Mucosa of rectum (tissue), 2 donors: ENCODE data around the gene TMEM175.
A peak's percentile ranks its signal among the peaks of the same experiment; 100 is the strongest.
"Not testable (repeated sequence)": the region's sequence is repeated elsewhere in the genome, so short reads cannot be mapped to it uniquely, and the experiment has no call there.

Experiments used
- H3K27ac ChIP-seq, 2 donors: one replicate each; pipeline ENCODE4 v1.7.0; 2013; ENCODE audit warnings: inconsistent platforms in 2 of 2, low read depth in 2 of 2, low read length in 2 of 2
- H3K27me3 ChIP-seq, 2 donors: one replicate each; pipeline ENCODE4 v1.7.0; 2013; ENCODE audit warnings: low read length in 2 of 2; ENCODE audit not compliant: control insufficient read depth in 2 of 2, insufficient read depth in 2 of 2
- H3K36me3 ChIP-seq, 2 donors: one replicate each; pipeline ENCODE4 v1.7.0; 2013; ENCODE audit warnings: low read length in 2 of 2; ENCODE audit not compliant: control insufficient read depth in 2 of 2, insufficient read depth in 2 of 2
- H3K4me1 ChIP-seq, 2 donors: one replicate each; pipeline ENCODE4 v1.7.0; 2013; ENCODE audit warnings: low read length in 2 of 2, mild to moderate bottlenecking in 1 of 2; ENCODE audit not compliant: control insufficient read depth in 2 of 2, insufficient read depth in 2 of 2
- H3K4me3 ChIP-seq, 2 donors: one replicate each; pipeline ENCODE4 v1.7.0; 2013; ENCODE audit warnings: low read length in 2 of 2
- H3K9ac ChIP-seq, 2 donors: one replicate each; pipeline ENCODE4 v1.7.0; 2013; ENCODE audit warnings: low read length in 2 of 2, low read depth in 1 of 2, mild to moderate bottlenecking in 1 of 2
- H3K9me3 ChIP-seq, 2 donors: one replicate each; pipeline ENCODE4 v1.7.0; 2013; ENCODE audit warnings: low read length in 2 of 2; ENCODE audit not compliant: control insufficient read depth in 2 of 2
- donor health status: healthy.
- donor health status: Normal muscosa, but diverticular disease.

The TMEM175 gene

DNA sequence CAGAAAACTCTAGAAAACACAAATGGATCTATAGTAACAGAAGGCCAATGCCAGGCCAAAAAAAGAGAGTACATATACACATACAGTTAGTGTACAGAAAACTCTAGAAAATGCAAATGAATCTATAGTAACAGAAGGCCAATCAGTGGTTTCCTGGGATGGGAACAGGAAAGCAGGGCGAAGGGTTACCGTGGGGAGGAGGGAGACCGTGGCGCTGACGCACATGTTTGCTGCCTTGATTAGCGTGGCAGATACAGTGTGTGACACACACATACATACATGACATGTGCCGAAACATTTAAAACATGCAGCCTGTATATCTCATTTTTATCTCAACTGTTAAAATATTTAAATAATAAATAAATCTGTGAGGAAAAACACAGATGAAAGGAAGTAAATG is 14.8 kb upstream of the TMEM175 start:
- Histone ChIP-seq H3K27ac (no peak overlapping the region), H3K4me3 (no peak overlapping the region), H3K4me1 (peaks cover 2 to 6% of the 10 kb centered on the region in 2 donors), H3K36me3 (peaks cover 0 to 3% of the 10 kb centered on the region in 2 donors), H3K27me3 (no peaks in the 10 kb centered on the region), H3K9me3 (no peaks in the 10 kb centered on the region), H3K9ac (no peak overlapping the region)

DNA sequence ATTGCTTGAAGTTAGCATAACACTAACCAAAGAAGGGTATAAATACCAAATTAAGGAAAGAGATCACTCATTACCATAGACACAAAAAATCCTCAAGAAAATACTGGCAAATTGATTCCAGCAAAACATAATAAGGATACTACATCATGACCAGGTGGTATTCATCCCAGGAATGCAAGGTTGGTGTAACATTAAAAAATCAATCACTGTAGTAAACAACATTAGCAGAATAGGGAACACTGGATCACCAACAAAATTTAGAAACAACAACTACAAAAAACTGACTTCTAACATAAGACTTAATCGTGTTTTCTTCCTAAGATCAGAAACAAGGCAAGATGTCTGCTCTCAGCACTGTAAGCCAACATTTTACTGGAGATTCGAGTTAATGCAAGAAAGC is 14.3 kb upstream of the TMEM175 start:
- no peak overlapping the region for H3K27ac ChIP-seq
- no peaks in the 10 kb centered on the region for H3K9me3 ChIP-seq
- H3K9ac ChIP-seq, result no peak overlapping the region

DNA sequence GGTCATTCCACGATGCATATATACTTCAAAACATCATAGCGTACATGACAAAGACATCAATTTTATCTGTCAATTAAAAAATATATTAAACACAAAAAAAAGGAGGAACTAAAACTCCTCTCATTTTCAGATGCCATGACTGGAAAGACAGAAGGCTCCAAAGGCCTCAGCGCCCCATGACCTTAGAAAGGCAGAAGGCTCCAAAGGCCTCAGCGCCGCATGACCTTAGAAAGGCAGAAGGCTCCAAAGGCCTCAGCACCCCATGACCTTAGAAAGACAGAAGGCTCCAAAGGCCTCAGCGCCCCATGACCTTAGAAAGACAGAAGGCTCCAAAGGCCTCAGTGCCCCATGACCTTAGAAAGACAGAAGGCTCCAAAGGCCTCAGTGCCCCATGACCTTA is 13.7 kb upstream of the TMEM175 start:
- H3K4me1 ChIP-seq, H3K27me3 ChIP-seq, H3K9me3 ChIP-seq, H3K36me3 ChIP-seq, H3K27ac ChIP-seq, H3K4me3 ChIP-seq, H3K9ac ChIP-seq: not testable (repeated sequence)

More for the DNA sequence above, 14.3 kb upstream of the TMEM175 start:
- H3K4me3 ChIP-seq, result no peak overlapping the region
- H3K27me3 ChIP-seq, result no peaks in the 10 kb centered on the region
- H3K36me3 ChIP-seq, result peaks cover 3% of the 10 kb centered on the region in 2 donors
- H3K4me1 ChIP-seq, result peaks cover 0 to 2% of the 10 kb centered on the region in 2 donors

DNA sequence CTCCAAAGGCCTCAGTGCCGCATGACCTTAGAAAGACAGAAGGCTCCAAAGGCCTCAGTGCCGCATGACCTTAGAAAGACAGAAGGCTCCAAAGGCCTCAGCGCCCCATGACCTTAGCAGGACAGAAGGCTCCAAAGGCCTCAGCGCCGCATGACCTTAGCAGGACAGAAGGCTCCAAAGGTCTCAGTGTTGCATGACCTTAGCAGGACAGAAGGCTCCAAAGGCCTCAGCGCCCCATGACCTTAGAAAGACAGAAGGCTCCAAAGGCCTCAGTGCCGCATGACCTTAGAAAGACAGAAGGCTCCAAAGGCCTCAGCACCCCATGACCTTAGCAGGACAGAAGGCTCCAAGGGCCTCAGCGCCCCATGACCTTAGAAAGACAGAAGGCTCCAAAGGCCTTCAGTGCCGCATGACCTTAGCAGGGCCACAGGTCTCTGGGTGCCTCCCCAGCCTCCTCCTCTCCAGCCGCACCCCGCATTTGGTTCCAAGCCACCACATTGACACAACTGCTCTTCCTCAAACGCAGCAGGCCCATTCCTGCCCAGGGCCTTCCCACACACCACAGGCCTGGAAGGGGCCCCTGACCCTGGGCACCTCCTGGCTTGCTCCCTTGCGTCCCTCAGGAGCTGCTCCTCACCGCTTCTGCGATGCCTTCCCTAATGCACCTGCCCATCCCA is 13.1 kb upstream of the TMEM175 start:
- H3K27ac ChIP-seq, H3K4me3 ChIP-seq, H3K36me3 ChIP-seq, H3K9me3 ChIP-seq, H3K9ac ChIP-seq, H3K27me3 ChIP-seq, H3K4me1 ChIP-seq: not testable (repeated sequence)

DNA sequence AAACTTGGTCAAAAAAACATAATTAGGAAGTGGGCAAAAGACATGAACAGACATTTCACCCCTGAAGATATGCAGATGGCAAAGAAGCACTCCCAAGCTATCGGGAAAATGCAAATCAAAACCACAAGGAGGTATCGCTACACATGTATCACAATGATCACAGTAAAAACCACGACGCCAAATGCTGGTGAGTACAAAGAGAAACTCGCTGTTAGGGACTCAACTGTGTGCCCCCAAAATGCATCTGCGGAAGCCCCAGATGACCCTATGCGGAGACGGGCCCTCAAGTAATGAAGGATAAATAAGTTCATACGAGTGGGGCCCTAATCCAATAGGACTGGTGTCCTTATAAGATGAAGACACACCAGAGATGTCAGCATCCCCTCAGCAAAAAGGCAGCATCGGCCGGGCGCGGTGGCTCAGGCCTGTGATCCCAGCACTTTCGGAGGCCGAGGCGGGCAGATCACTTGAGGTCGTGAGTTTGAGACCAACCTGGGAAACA is 10.4 kb upstream of the TMEM175 start:
- peaks cover 3% of the 10 kb centered on the region in 2 donors for H3K36me3 ChIP-seq
- peaks cover 0 to 8% of the 10 kb centered on the region in 2 donors for H3K4me1 ChIP-seq
- H3K27me3 ChIP-seq, result no peaks in the 10 kb centered on the region
- H3K9ac ChIP-seq, result no peak overlapping the region
- no peaks in the 10 kb centered on the region for H3K9me3 ChIP-seq
- H3K4me3 ChIP-seq, result no peak overlapping the region
- peak overlapping the region in 1 of 2 donors; percentile 16 for H3K27ac ChIP-seq

DNA sequence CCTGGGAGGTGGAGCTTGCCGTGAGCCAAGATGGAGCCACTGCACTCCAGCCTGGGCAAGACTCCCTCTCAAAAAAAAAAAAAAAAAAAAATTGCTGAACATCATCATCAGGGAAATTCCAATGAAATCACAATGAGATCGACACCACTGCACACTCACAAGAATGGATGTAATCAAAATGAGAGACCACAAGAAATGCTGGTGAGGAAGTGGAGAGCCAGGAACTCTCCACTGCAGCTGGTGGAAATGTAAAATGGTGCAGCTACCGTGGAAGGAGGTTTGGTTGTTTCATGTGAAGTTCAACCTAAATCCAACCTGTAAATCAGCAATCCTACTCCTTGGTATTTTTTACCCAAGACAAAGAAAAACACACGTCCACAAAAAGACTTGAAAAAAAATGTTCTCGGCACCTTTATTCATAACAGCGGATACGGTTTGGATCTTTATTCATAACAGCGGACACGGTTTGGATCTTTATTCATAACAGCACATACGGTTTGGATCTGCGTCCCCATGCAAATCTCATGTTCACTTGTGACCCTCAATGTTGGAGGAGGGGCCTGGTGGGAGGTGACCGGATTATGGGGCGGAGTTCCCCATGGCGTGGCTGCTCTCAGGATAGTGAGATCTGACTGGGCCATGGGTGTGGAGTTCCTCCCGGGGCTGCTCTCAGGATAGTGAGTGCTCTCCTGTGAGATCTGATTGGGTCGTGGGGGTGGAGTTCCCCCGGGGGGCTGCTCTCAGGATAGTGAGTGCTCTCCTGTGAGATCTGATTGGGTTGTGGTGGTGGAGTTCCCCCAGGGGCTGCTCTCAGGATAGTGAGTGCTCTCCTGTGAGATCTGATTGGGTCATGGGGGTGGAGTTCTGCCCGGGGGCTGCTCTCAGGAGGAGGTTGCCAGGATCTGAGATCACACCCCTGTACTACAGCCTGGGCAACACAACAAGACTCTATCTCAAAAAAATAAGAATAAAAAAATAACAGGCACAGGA is 7.9 kb upstream of the TMEM175 start:
- Histone ChIP-seq H3K27me3 (no peaks in the 10 kb centered on the region), H3K9ac (no peak overlapping the region), H3K4me1 (peaks cover 4 to 11% of the 10 kb centered on the region in 2 donors), H3K4me3 (no peak overlapping the region), H3K9me3 (no peaks in the 10 kb centered on the region), H3K36me3 (peaks cover 3 to 5% of the 10 kb centered on the region in 2 donors), H3K27ac (no peak overlapping the region)

DNA sequence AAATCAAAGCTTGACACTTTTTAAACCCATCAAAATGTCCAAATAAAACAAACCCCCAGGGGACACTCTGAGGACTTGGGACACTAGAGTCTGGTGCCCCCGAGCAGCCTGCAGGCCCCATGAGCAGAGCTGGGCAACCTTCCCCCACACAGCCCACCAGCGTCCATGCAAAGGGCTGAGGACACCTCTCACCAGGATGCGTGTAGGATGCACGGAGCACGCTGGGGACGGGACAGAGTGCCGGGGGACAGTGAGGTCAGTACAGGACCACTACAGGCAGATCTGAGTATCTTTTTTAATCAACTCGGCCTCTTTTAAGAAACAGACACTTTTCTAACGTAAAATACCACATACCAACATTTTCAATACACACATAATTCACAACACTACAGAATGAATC is 7.1 kb upstream of the TMEM175 start:
- H3K9ac ChIP-seq, result no peak overlapping the region
- H3K27ac ChIP-seq, result no peak overlapping the region
- H3K4me3 ChIP-seq, result no peak overlapping the region
- no peaks in the 10 kb centered on the region for H3K9me3 ChIP-seq
- H3K27me3 ChIP-seq, result no peaks in the 10 kb centered on the region
- H3K36me3 ChIP-seq, result peaks cover 3 to 5% of the 10 kb centered on the region in 2 donors
- H3K4me1 ChIP-seq, result peaks cover 11 to 19% of the 10 kb centered on the region in 2 donors

DNA sequence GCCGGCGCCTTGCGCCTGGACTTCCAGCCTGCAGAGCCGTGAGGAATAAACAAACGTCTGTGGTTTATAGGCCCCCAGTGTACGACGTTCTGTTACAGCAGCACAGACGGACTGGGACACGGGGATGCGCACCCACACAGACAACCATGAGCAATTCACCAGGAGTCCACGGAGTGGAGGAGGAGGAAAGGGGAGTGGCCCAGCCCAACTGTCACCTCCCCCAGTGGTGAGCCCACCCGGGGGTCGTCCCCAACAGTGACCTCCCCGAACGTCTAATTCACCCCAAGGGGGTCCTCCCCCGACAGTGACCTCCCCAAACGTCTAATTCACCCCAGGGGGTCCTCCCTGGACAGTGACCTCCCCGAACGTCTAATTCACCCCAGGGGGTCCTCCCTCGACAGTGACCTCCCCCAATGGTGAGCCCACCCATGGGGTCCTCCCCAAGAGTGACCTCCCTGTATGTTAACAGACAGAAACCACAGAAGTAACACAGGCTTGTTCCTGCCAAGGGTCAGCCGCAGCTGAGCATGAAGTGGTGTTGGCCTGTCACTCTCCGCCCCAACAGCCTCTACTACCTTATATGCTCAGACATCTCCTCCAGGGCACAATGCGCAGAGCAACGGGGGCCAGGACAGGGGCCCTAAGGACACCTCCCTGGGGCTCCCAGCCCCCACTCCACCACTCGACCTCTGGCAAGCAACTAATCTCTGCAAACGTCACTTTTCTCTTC is 6.3 kb upstream of the TMEM175 start:
- peaks cover 3 to 5% of the 10 kb centered on the region in 2 donors for H3K36me3 ChIP-seq
- H3K9ac ChIP-seq, result no peak overlapping the region
- no peak overlapping the region for H3K4me3 ChIP-seq
- no peaks in the 10 kb centered on the region for H3K9me3 ChIP-seq
- no peaks in the 10 kb centered on the region for H3K27me3 ChIP-seq
- no peak overlapping the region for H3K27ac ChIP-seq
- H3K4me1 ChIP-seq, result peaks cover 17 to 24% of the 10 kb centered on the region in 2 donors

DNA sequence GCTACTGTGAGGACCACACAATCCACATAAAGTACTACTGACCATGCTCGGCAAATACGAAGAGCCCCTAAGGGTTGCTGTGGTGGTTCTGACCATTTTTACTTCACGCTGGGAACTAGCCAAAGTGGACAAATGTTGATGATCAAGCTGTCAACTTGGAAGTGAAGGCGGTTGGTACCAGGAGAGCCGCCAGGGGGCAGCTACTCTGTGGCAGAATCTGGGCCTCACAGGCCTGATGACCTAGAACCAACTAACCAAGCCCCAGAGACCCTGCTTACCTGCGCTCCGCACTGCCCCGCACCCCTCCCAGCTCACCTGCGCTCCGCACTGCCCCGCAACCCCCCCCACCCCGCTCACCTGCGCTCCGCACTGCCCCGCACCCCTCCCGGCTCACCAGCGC is 5.7 kb upstream of the TMEM175 start:
- Histone ChIP-seq H3K27ac (no peak overlapping the region), H3K4me1 (peaks cover 22 to 29% of the 10 kb centered on the region in 2 donors), H3K36me3 (peaks cover 3 to 5% of the 10 kb centered on the region in 2 donors)

More for the DNA sequence above, 5.7 kb upstream of the TMEM175 start:
- Histone ChIP-seq H3K9me3 (no peaks in the 10 kb centered on the region), H3K9ac (no peak overlapping the region), H3K4me3 (no peak overlapping the region), H3K27me3 (no peaks in the 10 kb centered on the region)
